ENCODE measurements around the gene APLP1.

The APLP1 gene

GRCh38 chr19:35921012-35921411 lies 52.6 kb downstream of the APLP1 start:
- TF ChIP-seq CTCF (IDR thresholded peaks at IDR 0.05; ENCODE audit: insufficient read depth, low read length) (no peak), POLR2AphosphoS5 (IDR thresholded peaks at IDR 0.05; ENCODE audit: low read depth) (no peak), GABPA (IDR thresholded peaks at IDR 0.05; ENCODE audit: low read depth) (no peak), SPI1 (IDR thresholded peaks at IDR 0.05; ENCODE audit: borderline replicate concordance, low read depth) (no peak), REST (IDR thresholded peaks at IDR 0.05; ENCODE audit: insufficient replicate concordance, low read depth) (no peak)
- H3K27ac ChIP-seq (replicated peaks) = no peak overlapping the region
- no peak overlapping the region for H3K4me3 ChIP-seq (replicated peaks; ENCODE audit: insufficient read depth, low read length)
- no peak for DNase-seq (ENCODE audit: low read depth in 1 of 2, low spot score in 1 of 2)
- H3K27me3 ChIP-seq (ENCODE audit: insufficient read depth, poor library complexity, severe bottlenecking) = no peaks in the 10 kb centered on the region

GRCh38 chr19:35925501-35925900 lies 57.1 kb downstream of the APLP1 start:
- H3K27me3 ChIP-seq (ENCODE audit: insufficient read depth, poor library complexity, severe bottlenecking) = no peaks in the 10 kb centered on the region
- DNase-seq (ENCODE audit: low read depth in 1 of 2, low spot score in 1 of 2) = no peak
- no peak for TF ChIP-seq REST (IDR thresholded peaks at IDR 0.05; ENCODE audit: insufficient replicate concordance, low read depth)
- TF ChIP-seq POLR2AphosphoS5 (IDR thresholded peaks at IDR 0.05; ENCODE audit: low read depth) = no peak
- no peak for TF ChIP-seq GABPA (IDR thresholded peaks at IDR 0.05; ENCODE audit: low read depth)
- TF ChIP-seq CTCF (IDR thresholded peaks at IDR 0.05; ENCODE audit: insufficient read depth, low read length) = no peak
- no peak for TF ChIP-seq SPI1 (IDR thresholded peaks at IDR 0.05; ENCODE audit: borderline replicate concordance, low read depth)
- H3K4me3 ChIP-seq (replicated peaks; ENCODE audit: insufficient read depth, low read length) = no peak overlapping the region
- H3K27ac ChIP-seq (replicated peaks) = no peak overlapping the region

- no peaks in the 10 kb centered on the region for H3K27me3 ChIP-seq (ENCODE audit: insufficient read depth, poor library complexity, severe bottlenecking)
- TF ChIP-seq CTCF (IDR thresholded peaks at IDR 0.05; ENCODE audit: insufficient read depth, low read length) (no peak), REST (IDR thresholded peaks at IDR 0.05; ENCODE audit: insufficient replicate concordance, low read depth) (no peak), GABPA (IDR thresholded peaks at IDR 0.05; ENCODE audit: low read depth) (no peak), POLR2AphosphoS5 (IDR thresholded peaks at IDR 0.05; ENCODE audit: low read depth) (no peak), SPI1 (IDR thresholded peaks at IDR 0.05; ENCODE audit: borderline replicate concordance, low read depth) (no peak)
- H3K4me3 ChIP-seq (replicated peaks; ENCODE audit: insufficient read depth, low read length) = no peak overlapping the region
- DNase-seq (ENCODE audit: low read depth in 1 of 2, low spot score in 1 of 2) = no peak
- H3K27ac ChIP-seq (replicated peaks) = no peak overlapping the region
These were observed 60.1 kb downstream of the APLP1 start for GRCh38 chr19:35928507-35928906.

Measured in HL-60 (cell line).